Ecto neural progenitor cell (in vitro differentiated cells): ENCODE measurements around the gene THEM5.

Experiments
- DNase-seq: peaks from one replicate; pipeline ENCODE4 v3.0.0-alpha.2; 2018; ENCODE audit warnings: low spot score

Gene THEM5

DNA sequence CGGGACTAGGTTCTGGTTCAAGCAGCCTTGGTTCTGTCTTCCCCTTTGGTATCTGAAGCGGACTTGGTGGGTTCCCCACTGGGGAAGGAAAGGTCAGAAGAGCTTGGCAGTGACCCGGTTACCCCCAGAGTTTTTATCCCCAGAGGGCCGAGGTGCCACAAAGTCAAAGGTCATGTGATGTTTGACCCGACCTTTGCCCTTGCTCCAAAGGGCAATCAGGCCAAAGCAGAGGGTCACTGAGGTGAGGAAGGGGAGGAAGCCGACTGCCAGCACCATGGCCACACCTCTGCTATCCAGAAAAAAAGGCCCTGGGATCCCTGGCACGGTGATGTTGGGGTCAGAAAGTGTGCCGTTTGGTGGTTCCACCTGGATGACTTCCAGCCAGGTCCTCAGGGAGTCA is 52.7 kb downstream of the THEM5 start:
- DNase-seq = no peak

DNA sequence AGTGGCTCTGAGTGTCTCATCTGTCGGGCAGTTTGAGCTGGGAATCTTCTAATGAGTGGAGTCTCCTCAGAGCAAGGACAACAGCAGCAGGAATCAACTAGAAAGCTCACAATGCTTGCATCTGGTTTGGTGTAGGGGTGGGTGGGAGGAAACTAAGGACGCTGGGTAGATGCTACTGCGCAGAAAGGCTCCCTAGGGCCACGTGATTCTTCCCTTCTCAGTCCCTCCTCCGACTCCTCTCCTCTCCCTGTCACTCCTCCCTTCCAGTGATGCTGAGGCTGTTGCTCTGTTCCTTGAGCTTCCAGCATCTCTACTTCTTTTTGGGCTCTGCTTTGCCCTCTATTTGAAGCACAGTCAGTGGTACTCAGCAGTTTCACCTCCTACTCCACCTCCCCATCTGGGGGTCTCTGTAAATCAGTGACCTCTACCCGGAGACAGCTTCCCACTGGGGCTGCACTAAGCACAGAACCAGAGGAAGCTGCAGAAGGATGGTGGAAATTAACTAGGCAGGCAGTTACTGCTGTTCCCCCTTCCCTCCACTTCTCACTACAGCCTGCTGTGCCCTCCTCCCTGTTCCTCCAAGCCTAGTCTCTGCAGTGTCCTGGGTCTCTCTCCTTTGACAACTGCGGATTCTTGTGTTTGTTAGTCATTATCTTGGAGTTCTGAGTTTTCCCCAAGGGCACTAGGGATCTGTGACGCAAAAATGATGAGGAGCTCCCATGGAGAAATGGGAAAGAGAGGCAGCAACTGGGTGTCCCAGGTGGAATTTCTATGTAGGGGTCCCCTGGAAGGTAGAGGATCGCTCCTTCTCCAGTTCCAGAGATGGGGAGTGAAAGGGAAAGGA is 54.1 kb downstream of the THEM5 start:
- peak; percentile 56 for DNase-seq

DNA sequence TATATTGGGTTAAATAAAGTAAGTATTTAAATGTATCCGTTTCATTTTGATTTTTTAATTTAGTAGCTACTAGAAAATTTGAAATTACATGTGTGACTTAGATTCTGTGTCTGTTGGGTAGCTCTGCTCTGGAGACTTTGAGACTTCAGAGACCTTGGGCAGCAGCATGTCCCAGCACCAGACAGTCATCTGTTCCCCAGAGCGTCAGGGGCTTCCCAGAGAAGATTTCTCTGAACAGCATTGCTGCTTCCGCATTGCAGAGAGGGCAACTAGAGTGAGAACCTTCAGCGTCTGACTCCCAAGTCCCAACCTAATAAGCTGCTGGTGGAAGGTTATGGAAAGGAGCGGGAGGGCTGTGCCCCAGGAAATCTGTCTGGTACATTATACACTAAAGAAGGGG is 54.9 kb downstream of the THEM5 start:
- no peak for DNase-seq
